GM12878 (cell line): ENCODE results near the gene SHROOM1. TPM values are rescaled to one million over a fixed set of nuclear protein-coding genes. Genes with fewer than 3 reads are reported as not detected.

Experiments
- ATAC-seq: fragments of 200-7000 bp; cut with Tn5 transposase; 3 replicates; pipeline ENCODE4 v1.9.1; 2020; ENCODE audit warnings: mild to moderate bottlenecking, moderate library complexity
- BruUV-seq: library from RNA; stranded (reverse); fragments of 400-500 nt; replicated peaks from 2 replicates; lab custom pipeline; 2021; lab: Mats Ljungman, UMichigan
- CTCF ChIA-PET: fragments of 300-600 bp; sonication (Branson Sonifier 250); formaldehyde crosslinking; extraction: SDS; loops from one replicate; lab custom pipeline; 2021; ENCODE audit warnings: inconsistent platforms; lab: Yijun Ruan, JAX
- POLR2A ChIA-PET: fragments of 350-600 bp; formaldehyde crosslinking; extraction: SDS; loops from one replicate; lab custom pipeline; 2021; ENCODE audit warnings: inconsistent platforms; lab: Charles Lee
- RAD21 ChIA-PET: fragments of 300-600 bp; sonication (Branson Sonifier 250); formaldehyde crosslinking; loops from one replicate; lab custom pipeline; 2023; ENCODE audit warnings: antibody characterized with exemption; ENCODE audit not compliant: unreplicated experiment; lab: Charles Lee
- SMC1A ChIA-PET: fragments of 300-600 bp; sonication (Branson Sonifier 250); formaldehyde crosslinking; loops from one replicate; lab custom pipeline; 2023; ENCODE audit not compliant: unreplicated experiment, uncharacterized antibody; lab: Charles Lee
- DNase-seq: peaks from one replicate; pipeline ENCODE4 v3.0.0-alpha.2; 2011; ENCODE audit warnings: low read depth, low spot score
- FAIRE-seq: peaks from 3 replicates; lab custom pipeline; 2011; peaks lifted over from hg19 to GRCh38; lab: Jason Lieb, UNC
- H2AFZ ChIP-seq: 2 replicates; pipeline ENCODE4 v1.6.0; 2011; ENCODE audit warnings: low read depth, low read length, control low read depth; ENCODE audit not compliant: control insufficient read depth
- H3K27ac ChIP-seq: 2 replicates; pipeline ENCODE4 v1.5.1; 2011; ENCODE audit warnings: control low read depth; ENCODE audit not compliant: control insufficient read depth, insufficient read depth
- H3K27me3 ChIP-seq, 2 experiments: replicated peaks in 1 of 2; 2 replicates each; pipeline versions ENCODE4 v1.6.0 to v1.6.1; 2011; ENCODE audit warnings: low read length in 1 of 2; ENCODE audit not compliant: control insufficient read depth in 2 of 2, insufficient read depth in 2 of 2
- H3K36me3 ChIP-seq, 2 experiments: 2 replicates each; pipeline ENCODE4 v1.5.1; 2011; ENCODE audit warnings: low read length in 1 of 2; ENCODE audit not compliant: control insufficient read depth in 2 of 2, insufficient read depth in 2 of 2
- H3K4me1 ChIP-seq: 2 replicates; pipeline ENCODE4 v1.6.1; 2011; ENCODE audit warnings: mild to moderate bottlenecking, low read length, moderate library complexity, mixed read lengths; ENCODE audit not compliant: control insufficient read depth, insufficient read depth
- H3K4me2 ChIP-seq: 2 replicates; pipeline ENCODE4 v1.6.0; 2011; ENCODE audit warnings: control low read depth; ENCODE audit not compliant: control insufficient read depth, insufficient read depth
- H3K4me3 ChIP-seq: fragments of 200-600 bp; sonication (generic); 2 replicates; pipeline ENCODE4 v1.5.1; 2016
- H3K79me2 ChIP-seq: 2 replicates; pipeline ENCODE4 v1.6.0; 2011; ENCODE audit warnings: low read length; ENCODE audit not compliant: control insufficient read depth, insufficient read depth
- H3K9ac ChIP-seq: 2 replicates; pipeline ENCODE4 v1.8.0; 2011; ENCODE audit warnings: low read length, control low read depth, mixed read lengths; ENCODE audit not compliant: control insufficient read depth, insufficient read depth
- H3K9me3 ChIP-seq: replicated peaks from 3 replicates; pipeline ENCODE4 v1.5.1; 2011; ENCODE audit warnings: mild to moderate bottlenecking, low read length; ENCODE audit not compliant: control insufficient read depth, insufficient read depth
- H4K20me1 ChIP-seq: 2 replicates; pipeline ENCODE4 v1.6.0; 2011; ENCODE audit not compliant: control insufficient read depth, insufficient read depth
- ASH2L ChIP-seq: fragments of 300-600, 200-600 bp; sonication (generic); IDR thresholded peaks from 2 replicates; pipeline ENCODE4 v1.6.1; 2017; ENCODE audit warnings: low read depth, mild to moderate bottlenecking, borderline replicate concordance
- KDM1A ChIP-seq: fragments of 200-600 bp; sonication (generic); IDR thresholded peaks from 2 replicates; pipeline ENCODE4 v1.6.1; 2016; ENCODE audit warnings: borderline replicate concordance
- MEF2B ChIP-seq: fragments of 450-650 bp; IDR thresholded peaks from 2 replicates; pipeline ENCODE4 v1.6.1; 2018; ENCODE audit warnings: mild to moderate bottlenecking, moderate library complexity; ENCODE audit not compliant: partially characterized antibody, poor library complexity, severe bottlenecking
- NFIC ChIP-seq: IDR thresholded peaks from 2 replicates; pipeline ENCODE4 v1.6.1; 2012; ENCODE audit warnings: low read depth, mild to moderate bottlenecking, inconsistent platforms, low read length, moderate library complexity
- NFXL1 ChIP-seq: fragments of 450-650 bp; IDR thresholded peaks from 2 replicates; pipeline ENCODE4 v1.6.1; 2017; ENCODE audit warnings: antibody characterized with exemption, mild to moderate bottlenecking, borderline replicate concordance
- NKRF ChIP-seq: fragments of 450-650 bp; conservative IDR thresholded peaks from 2 replicates; pipeline ENCODE4 v1.6.1; 2017; ENCODE audit warnings: mild to moderate bottlenecking, moderate library complexity
- SMAD1 ChIP-seq: fragments of 450-650 bp; IDR thresholded peaks from 2 replicates; pipeline ENCODE4 v1.6.1; 2018; ENCODE audit warnings: mild to moderate bottlenecking, low read depth; ENCODE audit not compliant: partially characterized antibody
- SMAD5 ChIP-seq: IDR thresholded peaks from 2 replicates; pipeline ENCODE4 v1.6.1; 2016; ENCODE audit warnings: antibody characterized with exemption, low read depth
- TBL1XR1 ChIP-seq: IDR thresholded peaks from 2 replicates; pipeline ENCODE4 v1.6.1; 2012; ENCODE audit warnings: low read depth, low read length, improper control_type of control experiment
- ZNF207 ChIP-seq: fragments of 450-650 bp; IDR thresholded peaks from 2 replicates; pipeline ENCODE4 v1.6.1; 2014; ENCODE audit warnings: antibody characterized with exemption, mild to moderate bottlenecking, borderline replicate concordance
- WGBS: methylation state at CpG from one replicate; pipeline ENCODE4 v1.1.6; 2016; ENCODE audit warnings: low lambda C conversion rate; ENCODE audit not compliant: insufficient replicate concordance, insufficient coverage; ENCODE audit errors: missing lambda C conversion rate; 5-methylcytosine and 5-hydroxymethylcytosine counted together
- in situ Hi-C: fragments of 300-500 bp; cut with MboI; formaldehyde crosslinking; loops from 9 replicates; pipeline ENCODE4 v1.14.3; 2018; ENCODE audit warnings: mixed read lengths
- intact Hi-C: fragments of 100-400 bp; cut with micrococcal nuclease; formaldehyde crosslinking; loops from one replicate; pipeline ENCODE4 v1.14.2; 2022; ENCODE audit not compliant: unreplicated experiment
- polyA plus RNA-seq, 11 experiments: library from polyadenylated mRNA; depleted of rRNA in 4 of 11; unstranded in 6 of 11; stranded (reverse) in 5 of 11; fragments of >200 nt; fragmentation: Nextera tagmentation in 4 of 11; fragmentation: Illumina TruSeq in 1 of 11; extraction: Ambion mirVana in 4 of 11; extraction: Trizol in 1 of 11; gene quantifications; 1 replicate in 1 of 11; 2 replicates in 10 of 11; pipeline versions ENCODE4 v1.2.1 to v1.2.3, GENCODE V29; 2011 to 2016; ENCODE audit warnings: inconsistent platforms in 2 of 11, missing spikeins in 2 of 11, low read depth in 1 of 11
- total RNA-seq, 4 experiments: library from RNA; depleted of rRNA in 3 of 4; stranded (reverse); fragments of >200 nt in 3 of 4; fragmentation: Illumina TruSeq in 1 of 4; extraction: Trizol in 1 of 4; gene quantifications; 2 replicates each; pipeline versions ENCODE4 v1.2.1 to v1.2.3, GENCODE V29; 2013 to 2021
- TF ChIP-seq, protein P1 (sequence below): IDR thresholded peaks from 2 replicates; pipeline ENCODE4 v1.6.1; 2012; ENCODE audit warnings: low read depth, low read length, improper control_type of control experiment
- TF ChIP-seq, protein P2 (sequence below): fragments of 450-650 bp; IDR thresholded peaks from 2 replicates; pipeline ENCODE4 v1.6.1; 2014; ENCODE audit warnings: mild to moderate bottlenecking
- TF ChIP-seq, protein P3 (sequence below): IDR thresholded peaks from 2 replicates; pipeline ENCODE4 v1.6.1; 2012; ENCODE audit warnings: mild to moderate bottlenecking, low read depth, low read length

The SHROOM1 gene
- total and polyA plus RNA-seq, 10 of the 15 experiments (the other 5 are each of a cell fraction or from before 2014, with no cell fraction given), result 0.05 to 3.9 (median 1.3) TPM

DNA sequence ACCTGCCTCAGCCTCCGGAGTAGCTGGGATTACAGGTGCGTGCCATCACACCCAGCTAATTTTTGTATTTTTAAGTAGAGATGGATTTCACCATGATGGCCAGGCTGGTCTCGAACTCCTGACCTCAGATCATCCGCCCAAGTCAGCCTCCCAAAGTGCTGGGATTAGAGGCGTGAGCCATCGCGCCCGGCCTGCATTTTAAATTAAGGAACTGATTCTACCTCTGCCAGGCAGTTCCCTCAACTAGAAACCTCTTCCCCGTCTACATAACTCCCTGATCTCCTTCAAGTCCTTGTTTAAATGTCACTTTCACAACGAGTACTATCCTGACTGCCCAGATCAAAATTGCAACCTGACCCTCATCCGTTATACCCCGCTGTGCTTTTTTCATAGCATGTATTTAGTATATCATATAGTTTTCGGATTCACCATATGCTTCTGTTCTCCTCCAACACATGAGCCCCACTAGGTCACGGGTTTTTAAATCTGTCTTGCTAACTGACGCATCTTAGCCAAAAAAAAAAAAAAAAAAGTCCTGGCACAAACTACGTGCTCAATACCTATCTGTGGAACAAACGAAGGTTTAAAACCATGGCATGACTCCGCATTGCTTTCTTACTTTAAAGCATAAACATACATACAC is 18.2 kb downstream of the SHROOM1 start:
- Histone ChIP-seq H3K27me3 (peaks cover 0 to 11% of the 10 kb centered on the region in 2 experiments; a peak in 2 of 4 replicates), H3K9ac (no peak overlapping the region), H4K20me1 (no peaks in the 10 kb centered on the region), H3K36me3 (no peaks in the 10 kb centered on the region), H3K79me2 (no peaks in the 10 kb centered on the region), H3K4me2 (no peak overlapping the region), H3K9me3 (no peaks in the 10 kb centered on the region; the same call in 2 of the 3 replicates), H3K4me3 (no peak overlapping the region), H3K27ac (no peak overlapping the region), H3K4me1 (no peaks in the 10 kb centered on the region; the same call in 1 of the 2 replicates), H2AFZ (no peak overlapping the region)
- 62% methylated on average over 18 of the region's 18 CpGs for WGBS
- DNase-seq (no peak), ATAC-seq (no peak), FAIRE-seq (no peak)
- ChIA-PET RAD21 (interaction anchor here (0.6 to 6.5 kb wide), 8 partner anchors 6 to 286 kb away, joined by 3 to 106 read pairs (median 4); partner anchors contain the start of gene KIF3A), CTCF (interaction anchor here (1.4 to 9.0 kb wide), 2 partner anchors 7 to 16 kb away, joined by 3 to 159 read pairs; no protein-coding TSS in a partner anchor), POLR2A (no interaction called here), SMC1A (interaction anchor here (0.6 to 6.0 kb wide), 6 partner anchors 7 to 216 kb away, joined by 3 to 99 read pairs (median 4); partner anchors contain the start of gene CCNI2)
- BruUV-seq, result no TSS peak
- intact Hi-C loops, result no loop called here
- in situ Hi-C loops, result no loop called here
- TF ChIP-seq, protein P1, sequence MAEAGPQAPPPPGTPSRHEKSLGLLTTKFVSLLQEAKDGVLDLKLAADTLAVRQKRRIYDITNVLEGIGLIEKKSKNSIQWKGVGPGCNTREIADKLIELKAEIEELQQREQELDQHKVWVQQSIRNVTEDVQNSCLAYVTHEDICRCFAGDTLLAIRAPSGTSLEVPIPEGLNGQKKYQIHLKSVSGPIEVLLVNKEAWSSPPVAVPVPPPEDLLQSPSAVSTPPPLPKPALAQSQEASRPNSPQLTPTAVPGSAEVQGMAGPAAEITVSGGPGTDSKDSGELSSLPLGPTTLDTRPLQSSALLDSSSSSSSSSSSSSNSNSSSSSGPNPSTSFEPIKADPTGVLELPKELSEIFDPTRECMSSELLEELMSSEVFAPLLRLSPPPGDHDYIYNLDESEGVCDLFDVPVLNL, result no peak
- TF ChIP-seq SMAD1 (no peak), ASH2L (no peak), NFXL1 (no peak), MEF2B (no peak), KDM1A (no peak), SMAD5 (no peak), TBL1XR1 (no peak), NKRF (no peak), NFIC (no peak), ZNF207 (no peak)
- TF ChIP-seq, protein P2, sequence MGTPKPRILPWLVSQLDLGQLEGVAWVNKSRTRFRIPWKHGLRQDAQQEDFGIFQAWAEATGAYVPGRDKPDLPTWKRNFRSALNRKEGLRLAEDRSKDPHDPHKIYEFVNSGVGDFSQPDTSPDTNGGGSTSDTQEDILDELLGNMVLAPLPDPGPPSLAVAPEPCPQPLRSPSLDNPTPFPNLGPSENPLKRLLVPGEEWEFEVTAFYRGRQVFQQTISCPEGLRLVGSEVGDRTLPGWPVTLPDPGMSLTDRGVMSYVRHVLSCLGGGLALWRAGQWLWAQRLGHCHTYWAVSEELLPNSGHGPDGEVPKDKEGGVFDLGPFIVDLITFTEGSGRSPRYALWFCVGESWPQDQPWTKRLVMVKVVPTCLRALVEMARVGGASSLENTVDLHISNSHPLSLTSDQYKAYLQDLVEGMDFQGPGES, result no peak
- TF ChIP-seq, protein P3, sequence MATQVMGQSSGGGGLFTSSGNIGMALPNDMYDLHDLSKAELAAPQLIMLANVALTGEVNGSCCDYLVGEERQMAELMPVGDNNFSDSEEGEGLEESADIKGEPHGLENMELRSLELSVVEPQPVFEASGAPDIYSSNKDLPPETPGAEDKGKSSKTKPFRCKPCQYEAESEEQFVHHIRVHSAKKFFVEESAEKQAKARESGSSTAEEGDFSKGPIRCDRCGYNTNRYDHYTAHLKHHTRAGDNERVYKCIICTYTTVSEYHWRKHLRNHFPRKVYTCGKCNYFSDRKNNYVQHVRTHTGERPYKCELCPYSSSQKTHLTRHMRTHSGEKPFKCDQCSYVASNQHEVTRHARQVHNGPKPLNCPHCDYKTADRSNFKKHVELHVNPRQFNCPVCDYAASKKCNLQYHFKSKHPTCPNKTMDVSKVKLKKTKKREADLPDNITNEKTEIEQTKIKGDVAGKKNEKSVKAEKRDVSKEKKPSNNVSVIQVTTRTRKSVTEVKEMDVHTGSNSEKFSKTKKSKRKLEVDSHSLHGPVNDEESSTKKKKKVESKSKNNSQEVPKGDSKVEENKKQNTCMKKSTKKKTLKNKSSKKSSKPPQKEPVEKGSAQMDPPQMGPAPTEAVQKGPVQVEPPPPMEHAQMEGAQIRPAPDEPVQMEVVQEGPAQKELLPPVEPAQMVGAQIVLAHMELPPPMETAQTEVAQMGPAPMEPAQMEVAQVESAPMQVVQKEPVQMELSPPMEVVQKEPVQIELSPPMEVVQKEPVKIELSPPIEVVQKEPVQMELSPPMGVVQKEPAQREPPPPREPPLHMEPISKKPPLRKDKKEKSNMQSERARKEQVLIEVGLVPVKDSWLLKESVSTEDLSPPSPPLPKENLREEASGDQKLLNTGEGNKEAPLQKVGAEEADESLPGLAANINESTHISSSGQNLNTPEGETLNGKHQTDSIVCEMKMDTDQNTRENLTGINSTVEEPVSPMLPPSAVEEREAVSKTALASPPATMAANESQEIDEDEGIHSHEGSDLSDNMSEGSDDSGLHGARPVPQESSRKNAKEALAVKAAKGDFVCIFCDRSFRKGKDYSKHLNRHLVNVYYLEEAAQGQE, result no peak
